ENCODE results near the gene CD36.

CD36 gene

DNA sequence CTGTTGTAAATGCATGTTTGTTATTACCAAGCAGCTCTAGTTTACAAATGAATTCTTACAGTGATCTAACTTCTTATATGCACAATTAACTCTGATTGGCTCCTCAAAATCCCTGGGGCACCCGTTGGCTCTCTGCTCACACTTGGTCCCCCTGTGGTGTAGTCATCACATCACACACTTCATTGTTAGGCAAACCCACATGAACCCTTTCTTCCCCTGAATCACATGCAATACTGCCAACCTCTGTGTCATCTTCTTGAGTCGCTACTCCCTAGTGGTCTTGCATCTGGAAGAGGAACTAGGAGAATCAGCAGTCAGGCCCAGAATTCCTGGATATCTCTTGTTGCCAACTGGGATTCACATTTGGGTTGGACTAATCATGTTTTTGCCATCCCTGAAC is 73.1 kb downstream of the CD36 start:
- TF ChIP-seq, protein P1, sequence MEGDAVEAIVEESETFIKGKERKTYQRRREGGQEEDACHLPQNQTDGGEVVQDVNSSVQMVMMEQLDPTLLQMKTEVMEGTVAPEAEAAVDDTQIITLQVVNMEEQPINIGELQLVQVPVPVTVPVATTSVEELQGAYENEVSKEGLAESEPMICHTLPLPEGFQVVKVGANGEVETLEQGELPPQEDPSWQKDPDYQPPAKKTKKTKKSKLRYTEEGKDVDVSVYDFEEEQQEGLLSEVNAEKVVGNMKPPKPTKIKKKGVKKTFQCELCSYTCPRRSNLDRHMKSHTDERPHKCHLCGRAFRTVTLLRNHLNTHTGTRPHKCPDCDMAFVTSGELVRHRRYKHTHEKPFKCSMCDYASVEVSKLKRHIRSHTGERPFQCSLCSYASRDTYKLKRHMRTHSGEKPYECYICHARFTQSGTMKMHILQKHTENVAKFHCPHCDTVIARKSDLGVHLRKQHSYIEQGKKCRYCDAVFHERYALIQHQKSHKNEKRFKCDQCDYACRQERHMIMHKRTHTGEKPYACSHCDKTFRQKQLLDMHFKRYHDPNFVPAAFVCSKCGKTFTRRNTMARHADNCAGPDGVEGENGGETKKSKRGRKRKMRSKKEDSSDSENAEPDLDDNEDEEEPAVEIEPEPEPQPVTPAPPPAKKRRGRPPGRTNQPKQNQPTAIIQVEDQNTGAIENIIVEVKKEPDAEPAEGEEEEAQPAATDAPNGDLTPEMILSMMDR (IDR thresholded peaks at IDR 0.05; ENCODE audit: extremely low read depth, insufficient read depth, missing control alignments), result no peak
- in situ Hi-C loops (cut with MboI; ENCODE audit: low pct_unique_long_range_greater_than_20kb, low sequenced_read_pairs, unreplicated experiment), result no loop called here
- no peak for DNase-seq (ENCODE audit: low spot score)

DNA sequence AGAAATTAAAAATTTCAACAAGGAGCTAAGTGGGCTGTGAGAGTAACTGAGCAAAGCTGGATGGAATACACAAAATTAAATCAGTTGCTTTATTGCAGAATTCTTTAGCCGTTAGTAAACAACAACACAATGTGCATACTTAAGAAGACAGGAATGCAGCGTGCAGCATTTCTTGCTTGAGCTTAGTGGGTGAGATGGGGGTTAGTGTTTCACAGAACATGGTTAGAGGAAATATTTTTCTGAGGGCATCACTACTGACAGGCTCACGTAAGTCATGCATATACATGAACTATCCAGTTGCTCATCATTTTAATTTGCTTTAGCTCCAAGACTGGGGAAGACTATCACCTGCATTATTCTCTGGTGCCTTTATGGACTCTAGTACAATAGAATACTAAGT is 80.8 kb downstream of the CD36 start:
- TF ChIP-seq, protein P1 (IDR thresholded peaks at IDR 0.05; ENCODE audit: extremely low read depth, insufficient read depth, missing control alignments), result no peak
- DNase-seq (ENCODE audit: low spot score), result no peak
- in situ Hi-C loops (cut with MboI; ENCODE audit: low pct_unique_long_range_greater_than_20kb, low sequenced_read_pairs, unreplicated experiment), result no loop called here

DNA sequence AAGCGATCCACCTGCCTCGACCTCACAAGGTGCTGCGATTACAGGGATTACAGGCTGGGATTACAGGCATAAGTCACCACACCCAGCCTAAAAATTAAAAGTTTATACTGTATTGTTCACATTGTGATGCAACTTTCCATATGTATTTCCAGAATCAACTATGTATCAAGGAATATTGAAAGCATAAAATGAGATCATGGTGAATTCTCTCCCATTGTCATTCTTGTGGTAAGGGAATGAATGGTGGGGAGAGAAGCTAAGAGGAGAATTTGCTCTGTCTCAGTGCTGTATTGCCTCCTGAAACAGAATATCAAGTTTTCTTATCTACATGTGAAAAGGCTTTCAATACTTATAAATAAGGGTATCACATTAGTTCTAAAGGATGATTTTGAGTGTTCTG is 81.7 kb downstream of the CD36 start:
- TF ChIP-seq, protein P1 (IDR thresholded peaks at IDR 0.05; ENCODE audit: extremely low read depth, insufficient read depth, missing control alignments), result no peak
- in situ Hi-C loops (cut with MboI; ENCODE audit: low pct_unique_long_range_greater_than_20kb, low sequenced_read_pairs, unreplicated experiment), result no loop called here
- no peak for DNase-seq (ENCODE audit: low spot score)

DNA sequence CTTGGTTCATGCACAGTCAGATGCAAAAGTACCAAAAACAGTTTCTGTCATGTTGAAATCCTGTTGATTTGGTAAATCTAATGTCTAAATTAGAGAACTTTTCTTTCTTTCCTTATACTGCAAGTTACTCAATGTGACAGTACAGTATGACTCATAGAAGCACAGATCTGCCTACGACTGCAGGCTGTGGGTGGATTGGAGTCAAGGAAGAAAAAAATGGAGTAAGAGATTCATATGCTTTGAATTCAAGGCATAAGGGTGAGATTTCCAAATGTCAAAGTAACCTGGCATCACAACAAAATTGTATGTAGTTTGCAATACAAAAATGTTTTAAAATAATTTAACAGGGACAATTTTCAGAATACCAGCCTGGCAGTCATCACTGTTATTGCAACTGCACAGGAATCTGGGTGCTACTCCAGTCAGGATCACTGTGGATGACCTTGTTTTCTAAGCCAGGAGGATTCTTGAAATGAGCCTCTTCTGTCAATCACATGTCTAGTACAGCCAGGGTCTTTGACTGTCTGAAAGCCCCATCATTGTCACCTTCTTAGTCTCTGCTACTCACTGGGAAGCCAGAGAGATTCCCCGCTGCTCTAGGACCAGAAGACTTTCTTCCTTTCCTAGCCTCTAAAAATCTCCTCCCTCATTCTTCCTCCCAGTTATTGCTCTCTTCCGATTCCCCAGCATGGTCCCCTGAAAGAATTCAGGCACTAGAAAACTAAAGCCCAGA is 83.6 kb downstream of the CD36 start:
- in situ Hi-C loops (cut with MboI; ENCODE audit: low pct_unique_long_range_greater_than_20kb, low sequenced_read_pairs, unreplicated experiment), result no loop called here
- TF ChIP-seq, protein P1 (IDR thresholded peaks at IDR 0.05; ENCODE audit: extremely low read depth, insufficient read depth, missing control alignments), result no peak
- no peak for DNase-seq (ENCODE audit: low spot score)

DNA sequence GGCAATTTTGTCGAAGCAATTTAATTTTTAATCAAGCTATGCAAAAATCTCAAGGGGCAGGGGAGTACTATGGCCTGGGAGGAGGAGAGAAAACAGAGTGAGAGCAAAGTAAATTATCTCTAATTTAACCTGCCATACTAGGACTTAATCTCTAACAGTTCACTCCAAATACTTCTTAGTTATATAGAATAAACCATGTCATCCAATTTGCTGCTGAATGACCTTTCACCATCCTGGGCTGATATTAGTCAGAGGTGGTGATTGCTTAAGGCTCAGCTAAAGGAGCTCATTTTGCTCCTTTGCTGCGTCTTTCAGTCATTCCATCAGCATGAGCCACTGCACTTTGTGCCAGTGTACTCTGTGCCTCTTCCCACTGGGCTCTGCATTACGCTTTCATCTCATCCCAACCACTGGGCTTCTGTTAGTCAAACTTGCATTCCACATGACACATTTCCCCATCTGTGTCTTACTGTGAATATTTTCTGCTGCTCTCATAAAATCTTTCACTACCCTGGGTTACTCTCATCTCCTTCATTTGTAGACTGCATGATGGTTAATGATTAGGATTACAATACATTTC is 84.3 kb downstream of the CD36 start:
- in situ Hi-C loops (cut with MboI; ENCODE audit: low pct_unique_long_range_greater_than_20kb, low sequenced_read_pairs, unreplicated experiment), result no loop called here
- TF ChIP-seq, protein P1 (IDR thresholded peaks at IDR 0.05; ENCODE audit: extremely low read depth, insufficient read depth, missing control alignments), result no peak
- DNase-seq (ENCODE audit: low spot score), result no peak

DNA sequence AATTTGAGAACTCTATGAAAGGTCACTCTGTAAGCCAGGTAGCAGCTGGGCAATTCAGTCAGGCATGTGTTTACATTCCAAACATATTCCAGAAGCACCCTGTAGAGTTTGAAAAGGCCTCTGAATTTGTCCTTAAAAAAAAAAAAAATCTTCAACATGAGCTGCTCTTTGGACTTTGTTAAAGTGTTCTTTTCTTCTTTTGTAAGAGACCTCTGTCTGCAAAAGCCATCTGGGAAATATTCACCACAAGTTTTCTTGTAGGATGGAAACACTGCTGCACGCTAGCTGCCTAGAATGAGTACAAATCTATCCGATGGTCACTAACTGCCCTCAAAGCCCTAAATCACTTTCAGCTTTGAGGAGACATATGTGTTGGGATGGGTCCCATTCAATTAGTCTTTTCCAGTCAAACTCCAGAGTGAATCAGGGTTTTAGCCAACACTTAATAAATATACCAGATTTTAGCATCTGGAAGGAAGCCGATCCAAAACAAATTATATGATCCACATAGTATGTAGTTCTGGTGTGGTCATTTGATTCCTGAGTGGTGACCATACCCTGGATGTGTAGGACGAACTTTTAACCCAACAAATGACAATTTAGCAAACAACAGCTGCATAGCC is 85.9 kb downstream of the CD36 start:
- no peak for DNase-seq (ENCODE audit: low spot score)
- in situ Hi-C loops (cut with MboI; ENCODE audit: low pct_unique_long_range_greater_than_20kb, low sequenced_read_pairs, unreplicated experiment), result no loop called here
- TF ChIP-seq, protein P1 (IDR thresholded peaks at IDR 0.05; ENCODE audit: extremely low read depth, insufficient read depth, missing control alignments), result no peak
